Measurements from ENCODE around the gene SPAG9.

The SPAG9 gene

GRCh38 chr17:51034800-51035199 lies 85.9 kb downstream of the SPAG9 start:
- no peak for DNase-seq (ENCODE audit: low spot score)

DNA sequence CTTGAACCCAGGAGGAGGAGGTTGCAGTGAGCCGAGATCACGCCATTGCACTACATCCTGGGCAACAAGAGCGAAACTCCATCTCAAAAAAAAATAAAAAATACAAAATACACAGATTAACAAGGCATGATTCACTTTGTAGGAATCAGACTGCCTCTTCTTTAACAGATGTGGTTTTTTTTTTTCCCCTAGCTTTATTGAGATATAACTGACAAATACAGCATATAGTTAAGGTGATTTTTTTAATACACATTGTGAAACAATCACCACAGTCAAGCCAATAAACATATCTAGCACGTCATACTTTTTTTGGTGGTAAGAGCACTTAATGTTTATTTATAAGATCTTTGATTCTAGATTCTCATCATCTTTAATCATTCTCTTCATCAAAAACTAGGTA lies 87.8 kb downstream of the SPAG9 start:
- DNase-seq (ENCODE audit: low spot score): no peak

DNA sequence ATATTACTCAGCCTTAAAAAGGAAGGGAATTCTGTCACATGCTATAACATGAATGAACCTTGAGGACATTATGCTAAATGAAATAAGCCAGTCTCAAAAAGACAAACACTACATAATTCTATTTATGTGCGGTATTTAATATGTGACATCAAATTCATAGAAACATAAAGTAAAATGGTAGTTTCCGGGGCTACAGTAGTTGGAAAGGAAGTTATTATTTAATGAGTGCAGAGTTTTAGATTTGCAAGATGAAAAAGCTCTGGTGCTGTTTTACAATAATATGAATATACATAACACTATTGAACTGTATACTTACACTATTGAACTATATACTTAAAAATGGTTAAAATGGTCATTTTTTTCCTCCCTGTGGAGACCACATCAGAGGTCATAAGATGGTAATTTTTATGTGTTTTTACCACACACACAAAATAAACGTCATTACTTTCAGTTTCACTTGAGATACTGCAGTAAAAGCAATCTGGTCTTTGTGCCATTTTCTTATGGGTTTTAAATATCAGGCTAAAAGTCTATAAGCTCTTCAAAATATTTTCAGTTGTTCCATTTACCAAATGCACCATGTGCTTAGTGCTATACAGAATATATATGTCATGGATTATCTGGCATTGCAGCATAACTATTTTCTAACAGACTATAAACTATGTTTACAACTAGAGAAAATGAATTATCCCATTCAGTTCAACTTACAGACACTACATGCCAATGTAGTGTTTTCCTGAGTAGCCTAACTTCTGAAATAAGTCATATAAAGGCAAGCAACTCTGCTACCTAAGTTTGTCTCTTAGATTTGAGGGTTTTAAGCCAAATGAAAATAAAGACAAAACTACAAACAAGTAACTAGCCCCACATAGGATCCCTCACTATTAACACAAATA lies 90.9 kb downstream of the SPAG9 start:
- DNase-seq (ENCODE audit: low spot score): peak; percentile 44

GRCh38 chr17:51029142-51029541 lies 91.5 kb downstream of the SPAG9 start:
- no peak for DNase-seq (ENCODE audit: low spot score)

GRCh38 chr17:51028176-51028863 lies 92.3 kb downstream of the SPAG9 start:
- DNase-seq (ENCODE audit: low spot score): no peak

- no peak for DNase-seq (ENCODE audit: low spot score)
These were observed 102.1 kb downstream of the SPAG9 start for GRCh38 chr17:51018541-51018940.

GRCh38 chr17:51017270-51017669 lies 103.4 kb downstream of the SPAG9 start:
- DNase-seq (ENCODE audit: low spot score): no peak

DNA sequence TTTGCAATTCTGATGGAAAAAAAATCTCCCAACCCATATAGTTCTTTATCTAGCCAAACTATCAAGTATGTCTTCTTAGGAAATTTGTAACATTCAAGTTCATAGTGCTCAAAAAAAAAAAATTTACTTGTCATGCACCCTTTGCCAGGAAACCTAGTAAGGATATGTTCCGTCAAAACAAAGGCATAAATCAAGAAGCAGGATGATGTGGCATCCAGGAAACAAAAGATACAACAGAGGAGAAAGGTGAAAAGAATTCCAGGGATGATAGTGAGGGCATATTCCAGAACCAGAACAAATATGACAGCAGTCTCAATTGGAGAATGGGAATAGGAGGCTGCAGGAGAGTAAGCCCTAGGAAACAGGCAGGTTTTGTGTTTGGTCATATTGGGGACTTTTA lies 104.6 kb downstream of the SPAG9 start:
- no peak for DNase-seq (ENCODE audit: low spot score)

GRCh38 chr17:51015145-51015558 lies 105.5 kb downstream of the SPAG9 start:
- no peak for DNase-seq (ENCODE audit: low spot score)

DNA sequence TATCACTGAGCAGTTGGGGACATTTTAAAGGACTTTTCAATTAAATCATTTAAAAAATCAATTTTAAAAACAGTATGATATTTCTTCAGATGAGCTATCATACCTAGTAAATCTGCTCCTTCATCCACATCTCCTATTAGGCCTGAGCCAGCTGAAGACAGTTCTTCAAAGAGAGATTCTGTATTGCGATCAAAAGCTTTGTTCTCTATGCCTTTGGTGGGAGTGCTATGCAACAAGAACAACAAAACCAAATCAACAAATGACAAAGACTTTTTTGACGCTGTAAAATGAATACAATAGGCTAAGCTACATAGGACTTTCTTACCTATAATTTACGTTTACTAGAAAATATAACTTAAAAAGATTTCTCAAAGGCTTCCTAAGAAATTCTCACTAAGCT lies 106.5 kb downstream of the SPAG9 start:
- no peak for DNase-seq (ENCODE audit: low spot score)

DNA sequence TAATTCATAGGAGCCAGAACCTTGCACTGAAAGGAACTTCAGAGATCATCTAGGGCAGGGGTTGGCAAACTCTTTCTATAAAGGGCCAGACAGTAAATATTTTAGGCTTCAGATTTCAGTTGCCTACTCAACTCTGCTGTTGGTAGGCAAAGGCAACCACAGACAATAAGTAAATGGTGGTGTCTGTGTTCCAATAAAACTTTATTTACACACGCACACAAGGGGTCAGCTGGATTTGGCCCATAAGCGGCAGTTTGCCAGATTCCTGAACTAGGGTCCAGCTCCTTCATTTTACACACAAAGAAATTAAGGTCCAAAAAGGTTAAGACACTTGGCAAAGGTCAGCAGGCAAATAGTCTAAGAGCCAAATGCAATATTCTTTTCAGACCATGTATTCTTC lies 107.3 kb downstream of the SPAG9 start:
- no peak for DNase-seq (ENCODE audit: low spot score)

DNA sequence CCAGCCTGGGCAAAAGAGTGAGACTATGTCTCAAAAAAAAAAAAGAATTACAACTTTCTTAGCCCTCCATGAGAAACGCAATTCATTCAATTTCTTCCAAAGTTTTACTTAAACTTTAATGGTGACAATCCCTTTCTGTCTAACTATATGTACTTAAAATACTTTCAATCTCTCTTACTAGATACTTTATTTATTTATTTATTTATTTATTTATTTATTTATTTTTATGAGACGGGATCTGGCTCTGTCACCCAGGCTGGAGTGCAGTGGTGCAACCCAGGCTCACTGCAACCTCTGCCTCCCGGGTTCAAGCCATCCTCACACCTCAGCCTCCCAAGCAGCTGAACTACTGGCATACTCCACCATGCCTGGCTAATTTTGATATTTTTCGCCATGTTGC lies 108.1 kb downstream of the SPAG9 start:
- DNase-seq (ENCODE audit: low spot score): no peak

DNA sequence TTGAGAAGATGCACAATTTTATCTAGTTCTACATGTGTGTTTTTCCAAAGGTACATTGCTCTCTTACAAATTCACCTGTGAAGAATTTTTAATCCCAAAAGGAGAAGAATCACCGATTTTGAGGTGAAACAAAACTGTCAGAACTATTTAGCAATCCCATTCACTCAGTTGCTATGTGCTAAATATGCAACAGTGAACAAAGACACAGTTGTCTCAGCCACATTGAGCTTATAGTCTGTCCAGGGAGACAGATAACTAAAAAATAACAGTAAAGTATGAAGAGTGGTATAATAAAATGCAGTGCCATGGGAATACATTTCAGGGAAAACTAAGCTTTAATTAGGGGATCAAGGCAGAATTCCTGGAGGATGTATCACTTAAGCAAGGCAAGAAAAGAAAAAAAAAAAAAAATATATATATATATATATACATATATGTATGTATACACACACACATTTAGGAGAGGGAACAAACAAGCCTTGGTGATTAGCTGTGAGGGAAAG lies 110.4 kb downstream of the SPAG9 start:
- no peak for DNase-seq (ENCODE audit: low spot score)

- DNase-seq (ENCODE audit: low spot score): no peak
These were observed 114.1 kb downstream of the SPAG9 start for GRCh38 chr17:51006601-51007000.

DNA sequence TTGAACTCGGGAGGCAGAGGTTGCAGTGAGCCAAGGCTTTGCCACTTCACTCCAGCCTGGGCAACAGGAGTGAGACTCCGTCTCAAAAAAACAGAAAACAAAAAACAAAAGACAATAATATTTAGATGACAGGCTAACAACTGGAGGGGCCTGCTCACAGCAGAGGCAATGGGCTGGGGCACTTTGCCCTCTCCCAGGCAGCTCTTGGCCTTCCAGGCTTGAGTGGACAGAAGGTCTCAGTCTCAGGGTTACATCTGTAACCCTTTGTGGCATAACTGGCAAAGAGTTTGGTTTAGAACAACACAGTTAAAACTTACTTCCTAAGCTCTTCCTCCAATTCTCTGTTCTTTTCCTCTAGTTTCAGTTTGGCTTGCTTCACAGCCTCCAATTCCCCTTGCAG lies 114.9 kb downstream of the SPAG9 start:
- no peak for DNase-seq (ENCODE audit: low spot score)

GRCh38 chr17:51004249-51004648 lies 116.4 kb downstream of the SPAG9 start:
- DNase-seq (ENCODE audit: low spot score): no peak

DNA sequence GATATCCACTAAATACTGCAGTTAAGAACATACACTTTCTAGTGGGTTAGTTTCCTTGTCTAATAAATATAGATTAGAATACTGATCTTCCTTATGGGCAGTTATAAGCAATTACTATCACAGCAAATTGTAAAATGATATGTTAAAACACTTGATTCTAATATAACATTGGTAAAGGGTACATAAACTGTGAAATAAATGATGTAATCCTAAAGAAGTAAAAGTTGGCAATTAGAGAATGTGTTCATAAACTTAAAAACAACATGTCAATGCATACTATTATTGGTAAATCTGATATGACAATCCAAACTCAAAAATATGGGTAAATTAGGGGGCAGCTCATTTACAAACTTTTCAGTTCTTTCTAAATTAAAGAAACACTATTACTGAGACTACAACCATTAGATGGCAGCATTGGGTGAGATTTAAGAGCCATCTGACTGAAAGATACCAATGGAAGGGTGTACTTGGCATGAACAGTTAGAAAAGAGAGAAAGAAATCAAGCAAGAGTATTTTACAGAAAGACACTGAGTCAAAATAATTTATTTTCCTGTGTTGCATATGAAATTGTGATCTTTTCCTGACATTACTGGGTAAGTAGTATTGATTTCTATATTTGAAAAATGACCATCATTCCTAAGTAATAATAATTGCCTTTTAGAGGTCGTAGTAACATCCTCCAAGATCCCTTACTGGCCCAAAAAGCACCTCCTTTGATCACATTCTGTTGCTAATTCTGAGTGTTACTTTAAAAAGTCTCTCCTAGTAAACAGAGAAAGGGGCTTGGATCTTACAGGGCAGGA lies 119.6 kb downstream of the SPAG9 start:
- peak; percentile 74 for DNase-seq (ENCODE audit: low spot score)

DNA sequence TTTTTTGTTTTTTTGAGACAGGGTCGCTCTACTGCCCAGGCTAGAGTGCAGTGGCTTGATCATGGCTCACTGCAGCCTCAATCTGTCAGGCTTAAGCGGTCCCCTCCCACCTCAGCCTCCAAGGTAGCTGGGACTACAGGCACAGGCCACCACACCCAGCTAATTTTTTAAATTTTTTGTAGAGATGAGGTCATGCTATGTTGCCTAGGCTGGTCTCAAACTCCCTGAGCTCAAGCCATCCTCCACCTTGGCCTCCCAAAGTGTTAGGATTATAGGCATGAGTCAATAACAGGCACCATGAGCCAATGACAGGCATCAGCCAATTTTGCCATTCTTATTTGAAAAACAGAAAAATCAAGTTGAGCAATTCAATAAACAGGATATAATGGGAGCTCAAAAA lies 125.0 kb downstream of the SPAG9 start:
- no peak for DNase-seq (ENCODE audit: low spot score)

DNA sequence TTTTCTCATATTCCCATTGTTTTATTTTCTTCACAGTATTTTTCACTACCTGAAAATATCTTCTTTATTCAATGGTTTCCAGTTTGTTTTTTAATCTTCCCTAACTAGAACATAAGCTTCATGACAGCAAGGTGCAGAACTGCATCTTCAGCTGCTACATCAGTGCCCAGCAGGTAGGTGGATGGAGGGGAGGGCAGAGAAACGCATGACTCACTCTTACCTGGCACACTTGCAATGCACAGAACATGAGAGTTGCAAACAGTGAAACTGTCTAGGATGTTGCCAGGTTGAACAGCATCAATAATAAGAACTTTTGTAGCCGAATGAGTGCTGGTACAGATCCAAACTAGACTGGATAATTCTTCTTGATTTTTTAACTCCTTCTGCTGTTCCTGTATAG lies 127.1 kb downstream of the SPAG9 start:
- DNase-seq (ENCODE audit: low spot score): no peak

- DNase-seq (ENCODE audit: low spot score): no peak
These were observed 131.5 kb downstream of the SPAG9 start for GRCh38 chr17:50989149-50989548.

GRCh38 chr17:50988427-50988826 lies 132.2 kb downstream of the SPAG9 start:
- no peak for DNase-seq (ENCODE audit: low spot score)

DNA sequence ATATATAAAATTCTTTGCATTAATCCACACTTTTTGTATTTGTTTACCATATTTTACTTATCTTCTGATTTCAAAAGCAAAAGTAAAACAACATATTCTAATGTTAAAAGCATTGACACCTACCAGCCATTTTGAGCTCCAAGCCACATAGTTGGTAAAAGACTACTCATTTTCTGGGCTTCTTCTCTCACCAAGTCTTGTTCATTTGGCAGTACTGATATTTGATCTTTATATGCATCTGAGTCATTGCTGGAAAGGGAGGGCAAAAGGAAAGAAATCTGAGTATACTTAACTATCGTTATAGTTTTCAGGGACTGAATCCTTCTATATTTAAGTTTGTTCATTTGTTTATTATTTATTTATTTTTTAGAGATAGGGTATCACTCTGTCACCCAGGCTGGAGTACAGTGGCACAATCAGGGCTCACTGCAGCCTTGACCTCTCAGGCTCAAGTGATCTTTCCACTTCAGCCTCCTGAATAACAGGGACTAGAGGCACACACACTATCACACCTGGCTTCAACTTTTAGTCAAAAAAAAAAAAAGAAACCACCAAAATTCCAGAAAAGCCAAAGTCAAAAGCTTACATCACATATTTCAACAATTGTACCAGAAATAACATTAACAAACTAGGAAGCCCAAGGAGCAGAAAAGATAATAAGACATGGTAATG lies 133.5 kb downstream of the SPAG9 start:
- no peak for DNase-seq (ENCODE audit: low spot score)
